Activated CD8-positive, alpha-beta T cell treated with anti-CD3 and anti-CD28 coated beads, Interleukin-2, amount 10 ng/mL, durations not matched to agents 7 days and 5 days (primary cell): Measurements from ENCODE around the gene SMIM5. TPM values are rescaled to one million over a fixed set of nuclear protein-coding genes. Genes with fewer than 3 reads are reported as not detected.
A peak's percentile ranks its signal among the peaks of the same experiment; 100 is the strongest.

Source experiments
- ATAC-seq: fragments of 150-1000 bp; cut with Tn5 transposase; one replicate; pipeline ENCODE4 v1.10.0; 2021; ENCODE audit warnings: moderate library complexity
- CTCF ChIA-PET: fragments of 350-600 bp; sonication (Branson Sonifier 250); formaldehyde crosslinking; loops from one replicate; lab custom pipeline; 2021; ENCODE audit warnings: antibody characterized with exemption; lab: Charles Lee
- POLR2A ChIA-PET: fragments of 350-600 bp; sonication (Branson Sonifier 250); formaldehyde crosslinking; loops from one replicate; lab custom pipeline; 2021; ENCODE audit warnings: antibody characterized with exemption; lab: Charles Lee
- DNase-seq: peaks from one replicate; pipeline ENCODE4 v3.0.0-alpha.2; 2020
- H3K27ac Mint-ChIP-seq: one replicate; pipeline ENCODE4 v1.8.0; 2021; ENCODE audit warnings: mild to moderate bottlenecking, mixed read lengths
- H3K27me3 Mint-ChIP-seq: one replicate; pipeline ENCODE4 v1.8.0; 2021; ENCODE audit warnings: low read depth, mixed read lengths
- H3K36me3 Mint-ChIP-seq: one replicate; pipeline ENCODE4 v1.8.0; 2021; ENCODE audit warnings: low read depth, mixed read lengths
- H3K4me1 Mint-ChIP-seq: one replicate; pipeline ENCODE4 v1.8.0; 2021; ENCODE audit warnings: low read depth, mixed read lengths
- H3K4me3 Mint-ChIP-seq: one replicate; pipeline ENCODE4 v1.8.0; 2021; ENCODE audit warnings: mild to moderate bottlenecking, mixed read lengths
- H3K9me3 Mint-ChIP-seq: one replicate; pipeline ENCODE4 v1.8.0; 2022; ENCODE audit warnings: mixed read lengths; ENCODE audit not compliant: insufficient read depth
- total RNA-seq, 2 experiments: library from RNA; stranded (reverse); gene quantifications; one replicate each; pipeline ENCODE4 v1.2.3, GENCODE V29; 2021

Gene SMIM5
- total RNA-seq, 2 experiments from 2014 or later, result 0.31 TPM; not detected in 1

DNA sequence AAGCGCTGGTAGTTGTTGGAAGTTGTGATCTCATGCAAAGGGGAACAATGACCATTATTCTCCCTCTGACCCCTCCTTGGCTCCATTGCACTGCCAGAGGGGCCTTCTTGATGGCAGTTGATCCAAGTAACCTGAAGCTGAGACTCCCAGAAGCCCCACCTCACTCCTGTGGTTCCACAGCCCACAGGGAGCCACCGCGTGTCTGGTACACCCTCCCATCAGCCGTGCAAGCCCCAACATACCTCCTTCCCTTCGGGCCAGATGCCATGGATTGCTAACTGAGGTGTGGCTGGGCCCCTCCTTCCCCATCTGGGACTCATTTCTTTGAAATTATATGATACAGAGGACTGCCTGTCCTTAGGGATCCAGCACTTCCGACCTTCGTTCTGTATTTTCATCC, 51.7 kb downstream of the SMIM5 start:
- H3K27me3 Mint-ChIP-seq, result no peaks in the 10 kb centered on the region
- ChIA-PET CTCF (interaction anchor here (1.1 to 9.0 kb wide), 3 partner anchors 10 to 64 kb away, joined by 5 to 120 read pairs (median 16); no protein-coding TSS in a partner anchor), POLR2A (interaction anchor here (1.7 kb wide), 1 partner anchor 18 kb away, joined by 6 read pairs; the partner anchor contains the start of genes RECQL5 and SAP30BP)
- peaks cover 40% of the 10 kb centered on the region for H3K4me1 Mint-ChIP-seq
- H3K36me3 Mint-ChIP-seq, result peaks cover 25% of the 10 kb centered on the region
- no peaks in the 10 kb centered on the region for H3K9me3 Mint-ChIP-seq
- H3K4me3 Mint-ChIP-seq, result no peak overlapping the region
- ATAC-seq (no peak), DNase-seq (no peak)
- no peak overlapping the region for H3K27ac Mint-ChIP-seq

GRCh38 chr17:75685499-75685898, 52.3 kb downstream of the SMIM5 start:
- ChIA-PET POLR2A (interaction anchor here (1.7 kb wide), 1 partner anchor 19 kb away, joined by 6 read pairs; the partner anchor contains the start of genes RECQL5 and SAP30BP), CTCF (interaction anchor here (1.1 to 9.0 kb wide), 4 partner anchors 11 to 68 kb away, joined by 4 to 120 read pairs (median 14); partner anchors contain the start of gene SMIM5)
- DNase-seq, result no peak
- peaks cover 27% of the 10 kb centered on the region for H3K36me3 Mint-ChIP-seq
- ATAC-seq, result no peak
- H3K9me3 Mint-ChIP-seq, result no peaks in the 10 kb centered on the region
- H3K4me1 Mint-ChIP-seq, result peaks cover 45% of the 10 kb centered on the region
- H3K27me3 Mint-ChIP-seq, result no peaks in the 10 kb centered on the region
- H3K27ac Mint-ChIP-seq, result no peak overlapping the region
- no peak overlapping the region for H3K4me3 Mint-ChIP-seq

- Mint-ChIP-seq H3K9me3 (no peaks in the 10 kb centered on the region), H3K36me3 (peaks cover 31% of the 10 kb centered on the region), H3K4me1 (peaks cover 64% of the 10 kb centered on the region), H3K27me3 (no peaks in the 10 kb centered on the region), H3K27ac (peak overlapping the region; percentile 83), H3K4me3 (no peak overlapping the region)
- ATAC-seq (no peak), DNase-seq (peak; percentile 31)
- CTCF ChIA-PET, result interaction anchor here (0.8 to 9.0 kb wide), 8 partner anchors 13 to 77 kb away, joined by 3 to 120 read pairs (median 12); partner anchors contain the start of genes GALK1 and SMIM5
- POLR2A ChIA-PET, result interaction anchor here (0.7 to 3.3 kb wide), 4 partner anchors 10 to 82 kb away, joined by 3 to 16 read pairs (median 3); partner anchors contain the start of genes RECQL5 and SAP30BP
Observed at GRCh38 chr17:75688209-75688825, 55.1 kb downstream of the SMIM5 start.

DNA sequence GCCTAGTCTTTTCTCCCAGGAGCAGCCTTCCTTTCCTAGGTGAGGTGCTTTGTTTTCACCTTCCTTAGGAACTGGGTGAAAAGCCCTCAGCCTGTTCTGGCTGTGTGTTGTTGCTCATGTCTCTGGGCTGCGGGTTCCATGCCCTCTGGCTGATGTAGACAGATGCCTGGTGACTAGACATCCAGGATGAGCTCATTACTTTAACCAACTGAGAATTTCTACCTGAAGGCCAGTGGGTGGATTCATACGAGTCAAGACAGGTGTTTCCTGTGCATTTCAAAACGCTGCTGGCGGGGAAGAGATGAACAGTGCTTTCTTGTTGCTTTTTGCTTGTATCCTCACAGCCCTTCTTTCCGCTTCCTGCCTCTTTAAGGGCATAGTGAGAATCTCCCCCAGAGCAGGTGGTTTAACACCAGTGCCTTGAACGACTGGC, 56.2 kb downstream of the SMIM5 start:
- ChIA-PET POLR2A (interaction anchor here (1.0 to 3.3 kb wide), 4 partner anchors 9 to 418 kb away, joined by 3 to 16 read pairs (median 5); partner anchors contain the start of genes MIF4GD, RECQL5 and SAP30BP), CTCF (interaction anchor here (1.1 to 9.0 kb wide), 6 partner anchors 10 to 64 kb away, joined by 5 to 120 read pairs (median 21); partner anchors contain the start of gene SMIM5)
- DNase-seq (peak; percentile 76), ATAC-seq (peak; percentile 69)
- Mint-ChIP-seq H3K9me3 (no peaks in the 10 kb centered on the region), H3K4me3 (peak overlapping the region; percentile 37), H3K27ac (peak overlapping the region; percentile 83), H3K36me3 (peaks cover 36% of the 10 kb centered on the region), H3K27me3 (no peaks in the 10 kb centered on the region), H3K4me1 (peaks cover 60% of the 10 kb centered on the region)

Other genes starting within 250 kb of the SMIM5 start
- gene GRB2, start 227.8 kb upstream of the SMIM5 start, total RNA-seq, result 100 to 1,000 TPM; 166 to 178 TPM
- 10 to 100 TPM; 81.9 to 84.8 TPM for gene TMEM94, start 176.8 kb upstream of the SMIM5 start, total RNA-seq
- gene CASKIN2, start 117.9 kb upstream of the SMIM5 start, total RNA-seq, result under 1 TPM; 0.68 to 0.97 TPM
- 10 to 100 TPM; 76.6 to 77.8 TPM for gene TSEN54, start 116.9 kb upstream of the SMIM5 start, total RNA-seq
- gene LLGL2, start 107.7 kb upstream of the SMIM5 start, total RNA-seq, result 10 to 100 TPM; 19.3 to 19.8 TPM
- gene MYO15B, start 45.6 kb upstream of the SMIM5 start, total RNA-seq, result 10 to 100 TPM; 26.9 to 27.8 TPM
- 10 to 100 TPM; 37.6 to 43.9 TPM for gene RECQL5, start 33.7 kb downstream of the SMIM5 start, total RNA-seq
- gene SAP30BP, start 33.9 kb downstream of the SMIM5 start, total RNA-seq, result 10 to 100 TPM; 88.7 to 93.7 TPM
- gene ITGB4, start 88.0 kb downstream of the SMIM5 start, total RNA-seq, result 1 to 10 TPM in 1 of 2 experiments, under 1 TPM in 1; 0.89 to 2.0 TPM
- 10 to 100 TPM; 52.2 to 56.9 TPM for gene GALK1, start 131.8 kb downstream of the SMIM5 start, total RNA-seq
- gene UNK, start 151.4 kb downstream of the SMIM5 start, total RNA-seq, result 10 to 100 TPM; 30.2 to 31.0 TPM
- gene UNC13D, start 211.0 kb downstream of the SMIM5 start, total RNA-seq, result 100 to 1,000 TPM; 234 to 249 TPM
- gene WBP2, start 221.9 kb downstream of the SMIM5 start, total RNA-seq, result 10 to 100 TPM; 64.3 to 68.6 TPM
- 10 to 100 TPM; 31.4 to 36.8 TPM for gene TRIM47, start 245.1 kb downstream of the SMIM5 start, total RNA-seq